WI38 (cell line): ENCODE measurements around the gene XRCC2.
"Not testable (repeated sequence)": the region's sequence is repeated elsewhere in the genome, so short reads cannot be mapped to it uniquely, and the experiment has no call there.

ENCODE experiments used
- H3K4me3 ChIP-seq: 2 replicates; pipeline ENCODE4 v1.5.1; 2011; ENCODE audit warnings: low read depth, mild to moderate bottlenecking, control low read depth, low read length
- CTCF ChIP-seq: IDR thresholded peaks from 2 replicates; pipeline ENCODE4 v1.5.1; 2012; ENCODE audit warnings: low read depth, mild to moderate bottlenecking, control low read depth, low read length

XRCC2 gene

GRCh38 chr7:152663148-152663740 lies 12.7 kb downstream of the XRCC2 start:
- H3K4me3 ChIP-seq, result no peak overlapping the region
- no peak for TF ChIP-seq CTCF

- TF ChIP-seq CTCF, result no peak
- H3K4me3 ChIP-seq, result no peak overlapping the region
Measured at GRCh38 chr7:152661479-152661878, 14.5 kb downstream of the XRCC2 start.

DNA sequence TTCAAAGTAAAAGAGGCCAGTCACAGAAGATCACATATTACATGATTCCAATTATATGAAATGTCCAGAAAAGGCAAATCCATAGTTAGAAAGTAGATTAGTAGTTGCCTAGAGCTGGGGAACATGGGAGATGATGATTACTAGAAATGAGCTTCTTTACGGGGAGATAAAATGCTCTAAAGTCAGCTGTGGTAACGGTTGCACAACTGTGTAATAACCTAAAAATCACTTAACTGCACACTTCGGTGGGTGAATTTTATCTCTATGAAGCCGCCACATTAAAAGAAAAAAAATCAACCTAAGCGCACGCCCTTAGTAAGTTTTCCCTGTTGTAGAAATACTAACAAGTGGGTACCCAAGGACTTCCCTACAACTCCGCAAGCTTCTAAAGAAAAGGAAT lies 15.9 kb downstream of the XRCC2 start:
- no peak overlapping the region for H3K4me3 ChIP-seq
- no peak for TF ChIP-seq CTCF

DNA sequence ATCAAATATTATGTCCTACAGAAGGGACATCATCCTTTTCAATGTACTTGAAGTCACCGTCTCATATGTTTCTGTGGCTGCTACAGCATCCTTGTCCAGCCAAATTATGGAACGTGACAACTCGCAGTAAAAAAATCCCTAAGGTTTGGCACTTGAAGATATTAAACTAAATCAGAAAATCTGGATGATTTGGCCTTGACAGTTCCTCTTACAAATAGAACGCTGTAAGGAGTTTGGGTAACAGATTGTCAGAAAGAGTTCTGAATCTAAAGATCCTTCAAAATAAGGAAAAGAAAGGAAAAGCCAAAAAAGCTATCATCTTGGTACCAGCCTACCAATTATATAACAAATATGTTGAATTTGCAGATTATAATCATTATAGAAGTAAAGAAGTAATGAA lies 21.0 kb downstream of the XRCC2 start:
- no peak for TF ChIP-seq CTCF
- no peak overlapping the region for H3K4me3 ChIP-seq

GRCh38 chr7:152649220-152649619 lies 26.7 kb downstream of the XRCC2 start:
- H3K4me3 ChIP-seq, result no peak overlapping the region
- no peak for TF ChIP-seq CTCF

- TF ChIP-seq CTCF, result no peak
- H3K4me3 ChIP-seq, result no peak overlapping the region
Measured at GRCh38 chr7:152647009-152647408, 28.9 kb downstream of the XRCC2 start.

- H3K4me3 ChIP-seq, result not testable (repeated sequence)
Measured at GRCh38 chr7:152646579-152646978, 29.4 kb downstream of the XRCC2 start.

- no peak for TF ChIP-seq CTCF
Measured at GRCh38 chr7:152643979-152644559, 31.9 kb downstream of the XRCC2 start.

More at GRCh38 chr7:152643979-152644559, 31.9 kb downstream of the XRCC2 start:
- H3K4me3 ChIP-seq, result no peak overlapping the region
